GM19438 (cell line): Measurements from ENCODE around the gene SBK1.

Source experiments
- ATAC-seq: cut with Tn5 transposase; IDR thresholded peaks from one replicate; pipeline ENCODE4 v1.9.1; 2021; ENCODE audit warnings: low read depth; ENCODE audit not compliant: unreplicated experiment

The SBK1 gene

DNA sequence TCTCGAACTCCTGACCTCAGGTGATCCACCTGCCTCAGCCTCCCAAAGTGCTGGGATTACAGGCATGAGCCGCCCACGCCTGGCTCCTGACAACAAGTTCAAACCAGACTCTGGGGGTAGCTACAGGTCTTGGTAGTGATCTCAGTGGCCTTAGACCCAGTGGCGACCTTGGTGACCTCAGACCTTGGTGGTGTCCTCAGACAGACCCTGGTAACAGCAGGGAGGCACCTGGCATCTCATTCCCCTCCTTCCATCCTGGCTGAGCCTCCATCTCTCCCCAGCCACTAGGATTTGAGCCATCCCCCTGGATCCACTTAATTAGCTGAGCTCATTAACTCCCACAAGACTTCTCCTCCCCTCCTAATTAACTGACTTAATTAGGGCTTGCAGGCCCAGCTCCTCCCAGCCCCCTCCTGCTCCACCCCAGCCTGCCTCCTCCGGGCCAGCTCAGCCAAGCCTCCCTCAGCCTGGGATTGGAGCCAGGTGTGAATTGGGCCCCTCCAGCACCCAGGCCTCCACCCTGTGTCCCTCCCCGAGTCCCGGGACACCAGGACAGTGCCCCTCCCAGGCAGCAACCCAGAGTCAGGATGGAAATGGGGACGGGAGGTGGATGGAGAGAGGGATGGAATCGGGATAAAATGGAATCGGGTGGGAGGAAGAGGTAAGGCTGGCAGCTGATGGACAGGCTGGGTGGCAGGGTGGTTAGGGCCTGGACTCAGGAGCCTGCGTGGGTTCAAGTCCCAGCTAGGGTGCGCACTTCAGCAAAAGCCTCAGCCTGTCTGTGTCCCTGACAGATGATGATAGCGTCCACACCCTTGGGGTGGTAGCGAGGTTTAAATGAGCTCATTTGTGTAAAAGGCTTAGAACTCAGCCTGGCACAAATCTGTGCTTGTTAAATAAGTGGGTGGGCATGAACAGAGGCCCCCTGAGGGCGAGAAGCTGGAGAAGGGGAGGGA, 11.2 kb upstream of the SBK1 start:
- ATAC-seq, result no peak

DNA sequence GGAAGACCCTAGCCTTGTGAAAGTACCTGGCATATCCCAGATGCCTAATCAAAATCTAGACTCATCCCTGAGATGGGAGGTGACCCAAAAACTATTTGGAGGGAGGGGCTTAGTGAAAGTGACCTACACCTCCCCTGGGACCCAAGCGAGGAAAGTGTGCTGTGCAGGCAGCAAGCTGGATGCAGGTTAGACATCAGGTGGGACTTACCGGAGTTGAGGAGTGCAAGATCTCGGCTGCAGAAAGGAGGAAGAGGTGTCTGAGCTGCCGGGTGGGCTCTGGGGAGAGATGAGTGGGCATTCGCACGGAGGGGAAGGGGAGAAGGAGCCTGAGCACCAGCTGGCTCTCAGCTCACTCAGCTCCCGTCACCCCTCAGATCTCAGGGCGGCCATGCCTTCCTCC, 10.3 kb upstream of the SBK1 start:
- ATAC-seq, result no peak

DNA sequence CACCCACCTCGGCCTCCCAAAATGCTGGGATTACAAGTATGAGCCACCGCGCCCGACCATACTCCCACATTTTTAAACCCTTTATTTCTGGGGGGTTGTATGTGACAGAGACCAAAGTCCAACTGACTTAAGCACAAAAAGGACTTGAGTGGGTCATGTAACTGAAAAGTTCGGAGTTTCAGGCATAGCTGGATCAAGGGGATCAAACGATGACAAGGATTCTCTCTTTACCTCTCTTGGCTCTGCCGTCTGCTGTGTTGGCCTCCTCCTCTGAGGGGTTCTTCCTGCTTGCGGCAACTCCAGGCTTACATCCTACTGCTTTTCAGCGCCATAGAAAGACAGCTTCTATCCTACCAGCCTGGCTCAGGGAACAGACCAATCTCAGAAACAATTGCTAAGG, 9.2 kb upstream of the SBK1 start:
- no peak for ATAC-seq

DNA sequence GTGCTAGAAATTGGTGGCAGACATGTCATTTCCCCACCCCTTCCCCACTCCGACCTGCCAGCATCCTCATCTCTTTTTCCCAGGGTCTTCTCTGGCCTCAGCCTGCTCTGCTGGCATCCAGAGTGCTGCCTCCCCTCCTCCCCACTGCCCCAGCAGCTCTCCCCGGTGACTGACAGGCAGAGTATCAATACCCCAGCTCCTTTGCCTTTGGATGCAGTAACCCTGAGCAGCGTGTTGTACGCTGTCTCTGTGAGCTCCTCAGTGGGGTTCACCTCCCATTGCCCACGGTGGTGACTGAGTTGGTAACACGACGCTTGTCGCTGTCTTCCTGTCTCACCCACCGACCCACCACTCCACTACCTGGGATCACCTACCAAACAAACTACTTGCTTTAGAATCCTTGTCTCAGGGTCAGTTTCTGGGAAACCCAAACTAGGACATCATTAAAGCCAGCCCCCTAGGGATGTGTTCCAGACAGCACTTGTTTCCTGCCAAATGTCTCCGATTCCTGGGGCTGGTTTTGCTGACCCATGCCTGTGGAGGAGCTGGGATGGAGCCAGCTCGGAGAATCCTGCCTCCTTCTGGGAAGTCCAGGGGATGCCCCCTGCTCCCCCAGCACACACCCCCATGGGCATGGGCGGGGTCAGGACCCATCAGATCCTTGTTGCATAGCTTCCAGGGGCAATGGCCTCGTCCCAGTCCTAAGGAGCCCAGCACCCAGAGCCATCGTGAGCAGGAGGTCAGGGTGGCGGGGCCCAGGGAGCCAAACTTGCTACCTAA, 8.3 kb upstream of the SBK1 start:
- ATAC-seq, result no peak

DNA sequence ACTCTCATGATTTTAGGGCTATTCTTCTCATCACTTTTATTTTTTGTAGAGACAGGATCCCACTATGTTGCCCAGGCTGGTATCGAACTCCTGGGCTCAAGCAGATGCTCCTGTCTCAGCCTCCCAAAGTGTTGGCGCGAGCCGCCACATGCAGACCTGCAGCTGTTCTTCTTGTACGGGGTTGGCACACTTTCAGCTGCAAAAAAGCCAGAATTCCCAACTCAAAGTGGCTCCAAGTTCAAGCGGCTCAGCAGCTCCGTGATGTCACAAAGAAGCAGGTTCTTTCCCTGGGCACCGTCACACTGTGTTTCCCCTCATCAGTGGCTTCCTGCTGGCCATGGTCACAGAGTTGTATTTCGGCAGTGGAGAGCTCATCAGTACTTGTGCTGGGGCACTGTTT, 6.7 kb upstream of the SBK1 start:
- ATAC-seq, result no peak

DNA sequence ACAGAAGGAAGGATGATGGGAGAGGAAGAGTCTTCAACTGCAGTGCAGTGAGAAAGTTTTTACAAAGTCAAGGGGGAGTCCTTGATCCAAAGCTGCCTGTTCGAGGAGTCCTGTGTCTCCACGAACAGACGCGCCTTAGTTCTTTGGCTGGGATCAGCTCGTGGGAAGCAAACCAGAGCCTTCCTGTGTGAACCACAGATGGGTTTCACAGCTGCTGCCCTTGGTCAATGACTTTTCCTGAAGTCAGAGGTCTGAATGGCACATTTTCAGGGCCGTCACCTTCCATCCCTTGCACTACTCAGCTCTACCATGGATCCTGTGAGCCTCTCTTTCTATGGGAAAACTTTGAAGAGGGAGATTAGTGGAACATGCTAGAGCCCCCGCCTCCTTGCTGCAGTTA, 4.2 kb upstream of the SBK1 start:
- ATAC-seq, result no peak

DNA sequence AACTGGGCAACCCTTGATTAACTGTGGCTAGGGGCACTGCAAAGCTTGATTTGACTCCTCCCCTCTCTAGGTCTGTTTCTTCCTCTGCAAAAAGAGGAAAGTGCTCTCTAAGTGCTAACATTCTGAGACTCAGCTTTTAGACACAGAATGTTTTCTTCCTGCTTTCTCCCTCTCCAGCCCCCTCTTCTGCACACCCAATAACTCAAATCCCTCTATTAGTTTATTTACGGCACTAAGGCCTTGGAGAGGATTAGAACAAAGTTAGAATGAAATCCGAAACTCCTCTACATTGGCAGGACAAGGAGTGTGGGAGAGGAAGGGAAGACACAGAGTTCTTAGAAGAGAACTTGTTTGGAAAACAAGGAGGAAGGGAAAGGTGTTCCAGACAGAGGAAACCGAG, 3.3 kb upstream of the SBK1 start:
- no peak for ATAC-seq

DNA sequence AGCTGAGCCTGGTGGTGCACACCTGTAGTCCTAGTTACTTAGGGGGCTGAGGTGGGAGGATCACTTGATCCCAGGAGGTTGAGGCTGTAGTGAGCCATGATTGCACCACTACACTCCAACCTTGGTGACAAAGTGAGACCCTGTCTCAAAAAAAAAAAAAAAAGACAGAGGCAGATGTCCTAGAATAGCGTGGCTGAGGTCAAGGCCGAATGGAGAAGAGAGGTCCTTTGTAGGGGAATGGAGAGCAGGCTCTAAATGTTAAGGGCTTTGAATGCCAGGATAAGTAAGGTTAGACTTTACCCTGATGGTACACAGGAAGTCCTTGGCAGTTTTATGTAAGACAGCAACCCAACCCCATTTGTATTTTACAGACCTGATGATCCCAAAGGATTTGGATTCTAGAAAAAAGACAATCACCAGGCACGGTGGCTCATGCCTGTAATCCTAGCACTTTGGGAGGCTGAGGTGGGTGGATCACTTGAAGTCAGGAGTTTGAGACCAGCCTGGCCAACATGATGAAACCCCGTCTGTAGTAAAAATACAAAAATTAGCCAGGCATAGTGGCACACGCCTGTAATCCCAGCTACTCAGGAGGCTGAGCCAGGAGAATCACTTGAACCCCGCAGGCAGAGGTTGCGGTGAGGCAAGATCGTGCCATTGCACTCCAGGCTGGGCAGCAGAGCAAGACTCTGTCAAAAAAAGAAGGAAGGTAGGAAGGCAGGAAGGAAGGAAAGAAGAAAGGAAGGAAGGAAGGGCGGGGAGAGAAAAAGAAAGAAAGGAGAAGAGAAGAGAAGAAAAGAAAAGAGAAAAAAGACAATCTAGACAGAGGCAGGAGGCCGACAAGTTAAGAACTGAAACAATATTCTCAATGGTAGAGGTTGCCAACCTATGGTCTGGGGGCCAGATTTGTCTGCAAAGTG, 2.1 kb upstream of the SBK1 start:
- no peak for ATAC-seq

DNA sequence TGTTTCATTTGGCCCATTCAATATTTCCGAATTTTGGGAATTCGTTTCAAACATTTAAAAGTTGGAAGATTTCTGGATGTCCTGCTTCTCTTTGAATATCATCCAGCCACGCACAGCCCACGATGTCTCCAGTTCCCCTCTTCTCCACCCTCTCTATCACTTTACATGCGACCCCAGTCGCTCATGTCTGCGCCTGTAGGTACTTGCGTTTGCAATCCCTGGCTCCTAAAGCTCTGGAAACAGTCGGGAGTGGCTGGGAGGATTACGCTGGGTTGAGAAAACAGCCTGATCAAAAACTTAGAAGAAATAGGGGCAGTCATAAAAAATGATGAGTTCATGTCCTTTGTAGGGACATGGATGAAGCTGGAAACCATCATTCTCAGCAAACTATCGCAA, 1.5 kb upstream of the SBK1 start:
- ATAC-seq, result no peak

DNA sequence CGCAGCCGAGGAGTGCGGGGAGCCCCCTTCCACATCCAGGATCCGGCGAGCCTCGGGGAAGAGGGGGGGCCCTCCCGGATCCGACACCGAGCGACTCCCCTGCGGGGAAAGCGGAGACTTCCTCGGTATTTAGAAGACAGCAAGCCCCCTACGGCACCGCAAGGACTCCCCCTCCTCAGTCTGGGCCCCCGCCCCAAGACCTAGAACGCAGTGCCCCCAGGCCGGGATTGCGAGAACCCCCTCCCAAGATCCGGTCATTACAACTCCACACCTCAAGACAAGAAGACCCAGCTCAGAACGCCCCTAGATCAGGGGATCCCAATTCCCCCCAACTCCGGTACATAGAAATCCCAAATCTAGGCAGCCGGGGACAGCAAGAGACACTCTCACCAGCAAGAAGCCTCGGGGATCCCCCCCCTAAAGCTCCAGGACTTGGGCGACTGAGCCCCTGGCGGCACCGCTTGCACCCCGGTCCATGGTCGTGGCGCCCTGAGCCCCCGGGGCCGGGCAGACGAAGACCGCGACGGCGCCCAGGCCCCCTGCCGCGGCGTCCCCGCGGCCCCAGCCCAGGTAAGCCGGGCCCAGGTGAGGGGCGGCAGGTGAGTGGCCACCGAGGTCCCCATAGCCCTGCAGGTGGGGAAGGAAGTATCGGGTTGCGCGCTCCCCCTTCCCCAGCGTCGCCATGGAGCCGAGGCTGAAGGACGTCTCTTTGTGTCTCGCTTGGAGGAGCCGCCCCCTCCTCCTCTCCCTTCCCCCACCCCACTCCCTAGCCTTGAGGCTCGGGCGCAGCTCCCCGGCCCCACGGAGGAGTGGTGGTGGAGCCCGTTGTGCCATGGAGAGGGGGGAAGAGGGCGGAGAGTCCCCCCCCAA, 641 bp downstream of the SBK1 start:
- no peak for ATAC-seq

DNA sequence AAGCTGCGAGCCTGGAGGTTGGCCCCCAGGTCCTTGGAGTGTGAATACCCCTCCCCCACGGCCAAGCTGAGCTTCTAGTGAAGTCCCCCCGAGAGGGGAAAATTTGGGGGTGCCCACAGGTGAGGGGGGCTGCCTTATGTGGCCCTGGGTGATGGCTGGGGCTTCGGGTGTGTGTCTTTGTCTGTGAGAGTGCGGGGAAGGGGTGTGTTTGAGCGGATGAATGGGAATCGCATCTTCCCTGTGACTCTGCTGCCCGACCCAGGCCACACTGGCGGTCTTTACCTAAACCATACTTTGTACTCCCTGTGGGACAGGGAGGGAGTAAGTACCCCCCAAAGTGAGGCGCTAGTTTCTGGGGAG, 1.3 kb downstream of the SBK1 start:
- ATAC-seq, result no peak

DNA sequence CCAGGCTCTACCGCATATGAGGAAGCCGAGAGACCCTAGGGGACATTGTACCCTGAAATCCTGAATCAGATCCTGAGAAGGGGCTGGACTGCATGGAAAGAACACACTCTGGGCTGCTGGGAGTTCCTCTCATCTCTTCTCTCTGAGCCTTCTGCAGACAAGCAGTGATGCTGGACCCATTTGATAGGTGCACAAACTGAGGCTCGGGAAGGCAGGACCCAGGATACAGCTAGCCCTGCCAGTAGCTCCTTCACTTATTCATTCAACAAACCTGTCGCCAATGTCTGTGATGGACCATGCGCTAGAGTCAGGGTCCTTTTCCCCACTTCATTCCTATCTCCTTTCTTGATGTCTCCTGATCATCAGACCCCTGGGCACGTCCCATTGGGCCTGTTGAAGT, 1.9 kb downstream of the SBK1 start:
- ATAC-seq, result no peak

DNA sequence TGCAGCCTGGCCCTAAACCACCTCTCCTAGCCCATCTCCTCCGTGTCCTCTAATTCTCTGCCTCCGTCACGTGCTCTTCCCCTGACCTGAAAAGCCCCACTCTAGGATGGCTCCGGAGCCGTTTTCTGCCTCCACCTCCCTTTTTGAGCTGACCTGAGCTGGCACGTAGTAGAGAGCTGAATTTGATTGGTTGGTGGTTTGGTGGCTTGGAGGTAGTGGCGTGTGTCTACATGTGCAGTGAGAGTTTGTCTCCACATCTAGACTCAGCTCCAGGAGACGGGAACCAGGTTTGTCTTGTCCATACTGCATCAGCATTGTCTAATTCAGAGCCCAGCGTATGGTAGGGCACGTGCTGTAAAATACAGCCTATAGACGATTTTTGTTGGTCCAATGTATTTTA, 3.0 kb downstream of the SBK1 start:
- ATAC-seq, result no peak

DNA sequence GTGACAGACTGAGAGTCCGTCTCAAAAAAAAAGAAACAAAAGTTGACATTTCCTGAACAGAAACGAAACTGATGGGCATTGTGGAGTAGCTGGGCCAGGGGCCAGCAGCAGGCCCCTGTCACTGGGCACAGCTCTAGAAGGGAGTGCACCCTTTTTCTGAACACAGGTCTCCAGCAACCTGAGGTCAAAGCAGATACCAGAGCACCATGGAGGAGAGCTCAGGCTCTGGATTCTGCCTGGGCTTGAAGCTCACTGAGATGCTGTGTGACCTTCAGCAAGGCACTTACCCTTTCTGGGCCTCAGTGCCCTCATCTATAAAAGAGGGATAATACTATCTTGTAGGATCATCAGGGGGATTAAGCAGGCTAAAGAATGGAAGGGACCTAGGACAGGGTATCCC, 5.0 kb downstream of the SBK1 start:
- ATAC-seq, result no peak

DNA sequence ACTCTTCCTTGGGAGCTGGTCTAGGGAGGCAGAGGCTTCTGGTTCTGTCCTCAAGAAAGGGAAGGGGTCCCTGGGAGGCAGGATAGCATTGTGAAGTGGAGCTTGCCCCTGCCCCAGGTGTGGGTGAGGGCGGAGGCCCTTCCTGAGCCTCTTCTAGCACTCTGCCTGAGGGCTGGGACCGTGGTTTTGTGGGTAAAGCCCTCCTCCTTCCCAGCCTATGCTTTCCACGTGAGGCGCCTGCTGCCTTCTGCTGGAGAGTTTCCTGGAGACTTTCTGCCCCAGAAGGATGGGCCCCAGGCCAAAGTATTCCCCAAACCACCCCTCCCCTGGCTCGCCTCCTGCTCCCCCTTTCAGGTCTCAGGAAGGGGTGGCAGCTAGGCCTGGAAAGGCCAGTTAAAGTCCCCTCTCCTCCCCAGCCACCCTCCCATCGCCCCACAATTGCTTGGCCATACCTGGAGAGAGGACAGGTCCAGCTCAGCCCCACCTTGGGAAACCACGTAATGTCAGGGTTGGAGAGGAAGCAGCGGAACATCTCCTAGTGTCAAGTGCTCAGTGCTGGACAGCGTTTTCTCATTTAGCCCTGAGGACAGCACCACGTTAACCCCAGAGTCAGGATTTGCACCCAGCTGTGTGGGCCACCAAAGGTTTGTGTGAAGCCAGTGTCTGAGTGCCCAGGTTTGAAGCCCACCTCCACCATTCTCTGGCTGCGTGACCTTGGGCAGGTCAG, 5.6 kb downstream of the SBK1 start:
- no peak for ATAC-seq

DNA sequence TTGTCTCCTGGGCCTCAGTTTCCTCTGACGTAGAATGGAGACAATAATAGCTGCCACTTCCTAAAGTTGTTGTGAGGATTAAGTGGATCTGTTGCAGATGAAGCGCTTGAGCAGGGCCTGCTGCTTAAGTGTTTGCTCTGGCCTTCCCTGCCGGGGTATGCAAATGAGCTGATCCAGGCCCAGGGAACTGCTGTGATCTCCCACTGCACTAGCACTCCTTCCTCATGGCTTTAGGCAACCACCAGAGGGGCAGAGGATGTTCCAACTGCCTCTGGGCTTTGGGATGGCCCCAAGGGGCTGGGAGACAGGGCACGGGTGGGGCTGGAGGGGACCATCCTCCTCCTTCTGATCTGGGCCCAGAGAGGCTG, 6.2 kb downstream of the SBK1 start:
- ATAC-seq, result no peak

DNA sequence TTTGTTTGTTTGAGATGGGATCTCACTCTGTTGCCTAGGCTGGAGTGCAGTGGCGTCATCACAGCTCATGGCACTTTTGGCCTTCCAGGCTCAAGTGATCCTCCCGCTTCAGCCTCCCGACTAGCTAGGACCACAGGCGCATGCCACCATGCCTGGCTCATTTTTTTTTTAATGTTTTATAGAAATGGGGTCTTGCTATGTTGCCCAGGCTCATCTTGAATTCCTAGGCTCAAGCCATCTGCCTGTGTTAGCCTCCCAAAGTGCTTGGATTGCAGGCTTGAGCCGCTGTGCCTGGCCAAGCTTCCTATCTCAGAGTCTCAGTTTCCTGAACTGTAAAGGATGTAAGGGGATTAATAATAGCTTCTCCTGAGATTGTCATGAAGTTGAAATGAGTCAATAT, 8.0 kb downstream of the SBK1 start:
- ATAC-seq, result no peak

DNA sequence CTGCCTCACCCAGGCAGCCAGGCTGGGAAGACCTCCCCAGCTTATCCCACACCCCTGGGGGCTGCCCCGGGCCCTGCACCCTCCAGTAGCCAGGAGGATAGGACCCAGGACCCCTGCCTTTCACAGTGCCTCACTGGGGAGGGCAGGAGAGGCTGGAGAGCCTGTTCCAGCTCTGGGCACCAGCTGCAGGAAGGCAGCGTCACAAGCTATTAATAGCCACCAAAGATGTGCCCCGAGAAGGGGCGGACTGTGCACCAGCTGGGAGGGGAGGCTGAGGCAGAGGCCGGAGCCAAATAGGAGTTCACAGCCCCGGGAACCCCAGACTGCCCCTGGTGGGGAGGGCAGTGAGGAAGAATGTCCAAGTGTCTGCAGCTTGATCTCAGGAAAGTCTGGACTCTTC, 8.8 kb downstream of the SBK1 start:
- no peak for ATAC-seq

DNA sequence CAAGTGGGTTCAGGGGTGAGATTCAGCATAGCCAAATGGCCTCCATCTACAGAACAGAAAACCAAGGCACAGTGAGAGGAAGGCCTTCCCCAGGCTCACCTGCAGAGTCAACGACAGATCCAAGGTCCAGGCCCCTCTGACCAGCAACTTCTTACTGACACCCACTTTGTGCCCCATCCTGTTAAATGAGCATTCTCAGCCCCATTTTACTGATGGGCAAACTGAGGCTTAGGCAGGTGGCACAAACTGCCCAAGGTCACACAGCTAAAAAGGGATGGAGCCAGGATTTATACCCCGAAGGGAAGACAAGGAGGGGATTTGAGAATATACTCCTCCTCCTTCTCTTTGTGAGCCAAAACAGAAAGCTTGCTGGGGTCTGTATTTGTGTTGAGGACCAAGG, 9.3 kb downstream of the SBK1 start:
- no peak for ATAC-seq
